ENCODE results near the gene GLP1R. TPM values are rescaled to one million over a fixed set of nuclear protein-coding genes. Genes with fewer than 3 reads are reported as not detected.

Gene GLP1R
- total RNA-seq, 1 experiment from 2014 or later, result 1.8 TPM

DNA sequence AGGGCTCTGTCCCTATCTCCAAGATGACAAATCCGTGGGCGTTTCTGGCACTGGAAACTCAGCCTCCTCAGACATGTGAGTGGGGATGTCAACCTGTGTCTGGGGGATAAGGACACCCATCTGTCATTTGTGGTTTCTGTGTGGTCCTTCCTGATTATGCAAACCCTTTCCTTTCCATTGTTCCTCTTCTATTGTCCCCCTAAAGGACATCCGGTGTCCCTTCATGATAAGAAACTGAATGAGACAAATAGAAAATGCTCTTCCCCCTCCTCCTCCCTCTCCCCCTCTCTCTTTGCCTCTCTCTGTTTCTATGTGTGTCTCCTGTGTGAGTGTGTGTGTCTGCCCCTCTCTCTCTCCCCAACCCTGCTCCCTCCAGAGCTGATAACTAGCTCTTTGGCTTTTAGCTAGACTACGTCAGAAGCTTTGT lies 11.5 kb upstream of the GLP1R start (continued):
- TF ChIP-seq FOXP1 (CRISPR knock-in tag; IDR thresholded peaks at IDR 0.05; ENCODE audit: borderline replicate concordance) (no peak), NR1H2 (CRISPR knock-in tag; IDR thresholded peaks at IDR 0.05) (no peak), JAZF1 (CRISPR knock-in tag; IDR thresholded peaks at IDR 0.05) (no peak), TEAD4 (CRISPR knock-in tag; IDR thresholded peaks at IDR 0.05) (no peak), OVOL2 (CRISPR knock-in tag; IDR thresholded peaks at IDR 0.05; ENCODE audit: borderline replicate concordance) (no peak), ZNF232 (CRISPR knock-in tag; IDR thresholded peaks at IDR 0.05) (no peak), ZNF671 (CRISPR knock-in tag; IDR thresholded peaks at IDR 0.05) (no peak)
- TF ChIP-seq, protein P1, sequence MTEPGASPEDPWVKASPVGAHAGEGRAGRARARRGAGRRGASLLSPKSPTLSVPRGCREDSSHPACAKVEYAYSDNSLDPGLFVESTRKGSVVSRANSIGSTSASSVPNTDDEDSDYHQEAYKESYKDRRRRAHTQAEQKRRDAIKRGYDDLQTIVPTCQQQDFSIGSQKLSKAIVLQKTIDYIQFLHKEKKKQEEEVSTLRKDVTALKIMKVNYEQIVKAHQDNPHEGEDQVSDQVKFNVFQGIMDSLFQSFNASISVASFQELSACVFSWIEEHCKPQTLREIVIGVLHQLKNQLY (CRISPR knock-in tag; IDR thresholded peaks at IDR 0.05), result no peak
- TF ChIP-seq, protein P2, sequence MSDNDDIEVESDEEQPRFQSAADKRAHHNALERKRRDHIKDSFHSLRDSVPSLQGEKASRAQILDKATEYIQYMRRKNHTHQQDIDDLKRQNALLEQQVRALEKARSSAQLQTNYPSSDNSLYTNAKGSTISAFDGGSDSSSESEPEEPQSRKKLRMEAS (CRISPR knock-in tag; IDR thresholded peaks at IDR 0.05), result no peak
- TF ChIP-seq, protein P3, sequence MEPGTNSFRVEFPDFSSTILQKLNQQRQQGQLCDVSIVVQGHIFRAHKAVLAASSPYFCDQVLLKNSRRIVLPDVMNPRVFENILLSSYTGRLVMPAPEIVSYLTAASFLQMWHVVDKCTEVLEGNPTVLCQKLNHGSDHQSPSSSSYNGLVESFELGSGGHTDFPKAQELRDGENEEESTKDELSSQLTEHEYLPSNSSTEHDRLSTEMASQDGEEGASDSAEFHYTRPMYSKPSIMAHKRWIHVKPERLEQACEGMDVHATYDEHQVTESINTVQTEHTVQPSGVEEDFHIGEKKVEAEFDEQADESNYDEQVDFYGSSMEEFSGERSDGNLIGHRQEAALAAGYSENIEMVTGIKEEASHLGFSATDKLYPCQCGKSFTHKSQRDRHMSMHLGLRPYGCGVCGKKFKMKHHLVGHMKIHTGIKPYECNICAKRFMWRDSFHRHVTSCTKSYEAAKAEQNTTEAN (CRISPR knock-in tag; IDR thresholded peaks at IDR 0.05), result no peak

DNA sequence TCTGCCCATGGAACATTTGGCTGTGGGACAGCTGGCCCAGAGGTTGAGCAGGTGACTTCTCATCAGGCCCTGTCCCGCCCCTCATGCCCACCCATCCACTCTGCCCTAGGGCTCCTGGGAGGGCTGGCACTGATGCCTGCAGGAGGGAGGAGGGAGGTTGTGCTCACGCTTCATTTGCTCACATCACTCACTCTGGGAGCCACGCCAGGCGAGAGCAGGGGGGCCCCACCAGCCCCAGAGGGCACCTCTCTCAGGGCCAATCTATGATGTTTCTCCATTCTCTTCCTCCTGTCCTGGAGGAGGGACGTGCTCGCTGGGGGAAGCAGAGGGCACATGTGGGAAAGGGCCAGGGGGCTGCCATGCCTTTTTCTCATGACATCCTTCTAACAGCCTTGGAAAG lies 10.9 kb upstream of the GLP1R start:
- TF ChIP-seq PRRX2 (CRISPR knock-in tag; IDR thresholded peaks at IDR 0.05) (no peak), GTF2I (CRISPR knock-in tag; conservative IDR thresholded peaks at IDR 0.05) (no peak), NFYB (CRISPR knock-in tag; conservative IDR thresholded peaks at IDR 0.05; ENCODE audit: low read depth) (no peak), ETV6 (CRISPR knock-in tag; IDR thresholded peaks at IDR 0.05) (no peak), ATF1 (CRISPR knock-in tag; IDR thresholded peaks at IDR 0.05) (no peak), ZNF416 (CRISPR knock-in tag; IDR thresholded peaks at IDR 0.05) (no peak), RELA (CRISPR knock-in tag; IDR thresholded peaks at IDR 0.05; ENCODE audit: borderline replicate concordance) (no peak), ZBTB21 (CRISPR knock-in tag; IDR thresholded peaks at IDR 0.05; ENCODE audit: borderline replicate concordance) (no peak), ZNF671 (CRISPR knock-in tag; IDR thresholded peaks at IDR 0.05) (no peak)
- TF ChIP-seq, protein P4, sequence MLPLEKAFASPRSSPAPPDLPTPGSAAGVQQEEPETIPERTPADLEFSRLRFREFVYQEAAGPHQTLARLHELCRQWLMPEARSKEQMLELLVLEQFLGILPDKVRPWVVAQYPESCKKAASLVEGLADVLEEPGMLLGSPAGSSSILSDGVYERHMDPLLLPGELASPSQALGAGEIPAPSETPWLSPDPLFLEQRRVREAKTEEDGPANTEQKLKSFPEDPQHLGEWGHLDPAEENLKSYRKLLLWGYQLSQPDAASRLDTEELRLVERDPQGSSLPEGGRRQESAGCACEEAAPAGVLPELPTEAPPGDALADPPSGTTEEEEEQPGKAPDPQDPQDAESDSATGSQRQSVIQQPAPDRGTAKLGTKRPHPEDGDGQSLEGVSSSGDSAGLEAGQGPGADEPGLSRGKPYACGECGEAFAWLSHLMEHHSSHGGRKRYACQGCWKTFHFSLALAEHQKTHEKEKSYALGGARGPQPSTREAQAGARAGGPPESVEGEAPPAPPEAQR (CRISPR knock-in tag; IDR thresholded peaks at IDR 0.05), result no peak
- TF ChIP-seq, protein P5, sequence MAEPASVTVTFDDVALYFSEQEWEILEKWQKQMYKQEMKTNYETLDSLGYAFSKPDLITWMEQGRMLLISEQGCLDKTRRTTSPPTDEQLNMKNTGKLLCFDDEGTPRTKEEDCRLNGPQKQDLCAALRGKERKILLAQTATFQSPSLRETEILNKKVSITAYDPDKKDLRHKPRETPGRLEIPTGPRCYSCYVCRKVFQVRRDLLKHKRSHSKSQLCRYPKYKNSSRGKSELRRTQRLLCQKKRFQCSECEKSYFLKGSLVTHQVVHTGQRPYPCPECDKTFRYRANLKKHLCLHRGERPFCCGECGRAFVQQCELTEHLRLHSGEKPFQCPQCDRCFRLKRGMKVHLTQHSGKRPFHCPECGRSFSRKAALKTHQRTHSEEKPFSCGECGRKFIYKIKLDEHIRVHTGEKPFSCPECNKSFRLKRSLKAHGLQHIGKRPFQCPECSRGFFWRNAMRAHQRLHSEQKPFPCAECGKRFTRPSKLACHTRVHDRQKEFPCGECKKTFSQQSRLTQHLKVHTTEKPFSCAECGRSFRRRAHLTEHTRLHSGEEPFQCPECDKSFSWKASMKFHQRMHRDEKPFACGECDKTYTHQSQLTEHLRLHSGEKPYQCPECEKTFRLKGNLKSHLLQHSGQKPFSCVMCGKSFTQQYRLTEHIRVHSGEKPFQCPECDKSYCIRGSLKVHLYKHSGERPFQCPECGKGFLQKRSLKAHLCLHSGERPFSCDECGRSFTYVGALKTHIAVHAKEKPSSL (CRISPR knock-in tag; conservative IDR thresholded peaks at IDR 0.05), result no peak
- TF ChIP-seq, protein P6, sequence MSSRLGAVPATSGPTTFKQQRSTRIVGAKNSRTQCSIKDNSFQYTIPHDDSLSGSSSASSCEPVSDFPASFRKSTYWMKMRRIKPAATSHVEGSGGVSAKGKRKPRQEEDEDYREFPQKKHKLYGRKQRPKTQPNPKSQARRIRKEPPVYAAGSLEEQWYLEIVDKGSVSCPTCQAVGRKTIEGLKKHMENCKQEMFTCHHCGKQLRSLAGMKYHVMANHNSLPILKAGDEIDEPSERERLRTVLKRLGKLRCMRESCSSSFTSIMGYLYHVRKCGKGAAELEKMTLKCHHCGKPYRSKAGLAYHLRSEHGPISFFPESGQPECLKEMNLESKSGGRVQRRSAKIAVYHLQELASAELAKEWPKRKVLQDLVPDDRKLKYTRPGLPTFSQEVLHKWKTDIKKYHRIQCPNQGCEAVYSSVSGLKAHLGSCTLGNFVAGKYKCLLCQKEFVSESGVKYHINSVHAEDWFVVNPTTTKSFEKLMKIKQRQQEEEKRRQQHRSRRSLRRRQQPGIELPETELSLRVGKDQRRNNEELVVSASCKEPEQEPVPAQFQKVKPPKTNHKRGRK (CRISPR knock-in tag; IDR thresholded peaks at IDR 0.05; ENCODE audit: borderline replicate concordance), result no peak
- TF ChIP-seq, protein P7, sequence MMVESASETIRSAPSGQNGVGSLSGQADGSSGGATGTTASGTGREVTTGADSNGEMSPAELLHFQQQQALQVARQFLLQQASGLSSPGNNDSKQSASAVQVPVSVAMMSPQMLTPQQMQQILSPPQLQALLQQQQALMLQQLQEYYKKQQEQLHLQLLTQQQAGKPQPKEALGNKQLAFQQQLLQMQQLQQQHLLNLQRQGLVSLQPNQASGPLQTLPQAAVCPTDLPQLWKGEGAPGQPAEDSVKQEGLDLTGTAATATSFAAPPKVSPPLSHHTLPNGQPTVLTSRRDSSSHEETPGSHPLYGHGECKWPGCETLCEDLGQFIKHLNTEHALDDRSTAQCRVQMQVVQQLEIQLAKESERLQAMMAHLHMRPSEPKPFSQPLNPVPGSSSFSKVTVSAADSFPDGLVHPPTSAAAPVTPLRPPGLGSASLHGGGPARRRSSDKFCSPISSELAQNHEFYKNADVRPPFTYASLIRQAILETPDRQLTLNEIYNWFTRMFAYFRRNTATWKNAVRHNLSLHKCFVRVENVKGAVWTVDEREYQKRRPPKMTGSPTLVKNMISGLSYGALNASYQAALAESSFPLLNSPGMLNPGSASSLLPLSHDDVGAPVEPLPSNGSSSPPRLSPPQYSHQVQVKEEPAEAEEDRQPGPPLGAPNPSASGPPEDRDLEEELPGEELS (CRISPR knock-in tag; IDR thresholded peaks at IDR 0.05), result no peak
- DNase-seq (ENCODE audit: low spot score), result no peak
- ChIA-PET POLR2A (no interaction called here), CTCF (no interaction called here)
- no peaks in the 10 kb centered on the region for H3K36me3 Mint-ChIP-seq
- H3K27ac Mint-ChIP-seq, result no peak overlapping the region
- H3K4me1 Mint-ChIP-seq, result peaks cover 16% of the 10 kb centered on the region
- no peak for ATAC-seq
- H3K4me3 Mint-ChIP-seq, result no peak overlapping the region
- no peaks in the 10 kb centered on the region for H3K9me3 Mint-ChIP-seq
- H3K27me3 Mint-ChIP-seq (ENCODE audit: low read depth), result peaks cover 40% of the 10 kb centered on the region

Data from WTC11 (cell line).